ENCODE results near the gene IFRD1.

Gene IFRD1

GRCh38 chr7:112414855-112415490 is 35.3 kb upstream of the IFRD1 start:
- in situ Hi-C loops (cut with MboI; ENCODE audit: low sequenced_read_pairs, unreplicated experiment): no loop called here
- peak; percentile 15 for TF ChIP-seq CTCF (IDR thresholded peaks at IDR 0.05; ENCODE audit: borderline replicate concordance, control extremely low read depth, extremely low read depth, insufficient read depth, missing control alignments)
- no peak for DNase-seq (ENCODE audit: low spot score)

GRCh38 chr7:112416127-112416526 is 34.1 kb upstream of the IFRD1 start:
- TF ChIP-seq CTCF (IDR thresholded peaks at IDR 0.05; ENCODE audit: borderline replicate concordance, control extremely low read depth, extremely low read depth, insufficient read depth, missing control alignments): no peak
- no peak for DNase-seq (ENCODE audit: low spot score)
- in situ Hi-C loops (cut with MboI; ENCODE audit: low sequenced_read_pairs, unreplicated experiment): no loop called here

GRCh38 chr7:112419543-112420130 is 30.6 kb upstream of the IFRD1 start:
- in situ Hi-C loops (cut with MboI; ENCODE audit: low sequenced_read_pairs, unreplicated experiment): no loop called here
- no peak for DNase-seq (ENCODE audit: low spot score)
- TF ChIP-seq CTCF (IDR thresholded peaks at IDR 0.05; ENCODE audit: borderline replicate concordance, control extremely low read depth, extremely low read depth, insufficient read depth, missing control alignments): no peak

GRCh38 chr7:112420236-112420861 is 29.9 kb upstream of the IFRD1 start:
- no peak for TF ChIP-seq CTCF (IDR thresholded peaks at IDR 0.05; ENCODE audit: borderline replicate concordance, control extremely low read depth, extremely low read depth, insufficient read depth, missing control alignments)
- DNase-seq (ENCODE audit: low spot score): no peak
- in situ Hi-C loops (cut with MboI; ENCODE audit: low sequenced_read_pairs, unreplicated experiment): no loop called here

- in situ Hi-C loops (cut with MboI; ENCODE audit: low sequenced_read_pairs, unreplicated experiment): no loop called here
- TF ChIP-seq CTCF (IDR thresholded peaks at IDR 0.05; ENCODE audit: borderline replicate concordance, control extremely low read depth, extremely low read depth, insufficient read depth, missing control alignments): no peak
- no peak for DNase-seq (ENCODE audit: low spot score)
Measured at GRCh38 chr7:112421666-112422486, 28.4 kb upstream of the IFRD1 start.

- peak; percentile 14 for DNase-seq (ENCODE audit: low spot score)
- in situ Hi-C loops (cut with MboI; ENCODE audit: low sequenced_read_pairs, unreplicated experiment): no loop called here
- no peak for TF ChIP-seq CTCF (IDR thresholded peaks at IDR 0.05; ENCODE audit: borderline replicate concordance, control extremely low read depth, extremely low read depth, insufficient read depth, missing control alignments)
Measured at GRCh38 chr7:112422842-112423496, 27.3 kb upstream of the IFRD1 start.

Measured in GM13976 (cell line).